ENCODE data around the gene CTDSP2.

DNA sequence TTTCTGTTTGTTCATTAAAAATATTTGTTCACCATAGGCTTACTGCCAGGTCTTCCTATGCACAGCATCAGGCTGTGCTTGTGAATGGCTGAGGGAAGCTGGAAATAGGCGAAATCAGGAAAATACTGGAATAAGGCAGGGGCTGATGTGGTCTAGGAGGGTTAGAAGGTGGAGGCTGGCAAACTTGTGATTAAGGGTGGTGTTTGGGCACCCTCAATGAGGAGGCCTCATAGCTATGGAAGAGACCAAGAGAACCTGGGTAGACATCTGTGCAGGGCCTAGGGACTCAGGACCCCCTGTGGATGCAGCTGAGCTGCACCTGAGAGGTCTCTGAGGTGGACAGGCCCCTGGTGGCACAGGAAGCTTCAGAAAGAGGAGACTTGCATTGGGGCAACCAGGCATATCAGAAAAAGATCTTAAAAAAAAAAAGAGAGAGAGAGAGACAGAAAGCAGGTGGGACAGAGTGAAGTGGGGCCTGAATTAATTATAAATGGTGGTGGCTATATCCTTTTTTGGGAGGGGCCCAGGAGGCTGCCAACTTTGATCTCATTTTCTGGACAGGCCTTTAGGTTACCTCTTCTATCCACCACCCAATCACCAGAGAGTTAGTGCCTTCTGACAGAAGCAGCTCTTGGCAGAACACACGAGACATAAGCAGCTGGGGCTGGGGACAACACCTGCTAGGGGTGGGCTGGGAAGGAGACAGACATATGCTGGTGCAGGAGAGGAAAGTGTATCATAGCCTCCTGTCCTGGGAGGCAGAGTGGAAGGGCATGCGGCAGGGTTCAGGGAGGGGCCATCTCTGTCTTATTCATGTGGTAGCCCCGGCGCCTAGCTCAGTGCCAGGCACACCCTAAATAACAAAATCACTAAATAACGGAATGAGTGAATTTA is 48.1 kb upstream of the CTDSP2 start:
- no peak for TF ChIP-seq POLR2A (IDR thresholded peaks at IDR 0.05; ENCODE audit: low read depth, low read length)
- TF ChIP-seq FOS (IDR thresholded peaks at IDR 0.05; ENCODE audit: borderline replicate concordance, insufficient read depth, low read length): no peak
- no peak for TF ChIP-seq CTCF (IDR thresholded peaks at IDR 0.05; ENCODE audit: extremely low read depth in 1 of 2, insufficient read depth in 1 of 2, low read depth in 1 of 2, low read length in 2 of 2)
- TF ChIP-seq MAX (IDR thresholded peaks at IDR 0.05; ENCODE audit: insufficient read depth, insufficient read length): no peak
- no peak for TF ChIP-seq POLR2AphosphoS5 (IDR thresholded peaks at IDR 0.05; ENCODE audit: insufficient read depth, low read depth, low read length)
- TF ChIP-seq GATA2 (IDR thresholded peaks at IDR 0.05; ENCODE audit: insufficient read depth, insufficient read length, low read depth, low read length): no peak
- TF ChIP-seq JUN (IDR thresholded peaks at IDR 0.05; ENCODE audit: borderline replicate concordance, insufficient read depth, insufficient read length, low read depth): no peak
- TF ChIP-seq EZH2 (IDR thresholded peaks at IDR 0.05; ENCODE audit: borderline replicate concordance, low read depth, low read length, severe bottlenecking): no peak
